K562 treated with DMSO at 1 percent for 12 hours (cell line): ENCODE data around the gene KAZN. TPM values are rescaled to one million over a fixed set of nuclear protein-coding genes. Genes with fewer than 3 reads are reported as not detected.

ENCODE experiments used
- total RNA-seq: library from RNA; unstranded; fragments of 300-600 nt; gene quantifications from 2 replicates; pipeline ENCODE4 v1.2.3, GENCODE V29; 2022; ENCODE audit not compliant: insufficient read depth

The KAZN gene
- 5.4 and 14.2 TPM in 2 replicates for total RNA-seq

GRCh38 chr1:14598498-14599182, at the start of gene KAZN:
Gene KAZN (plus strand): TSS chr1:14598685.

GRCh38 chr1:15153184-15153841, 554.8 kb downstream of the KAZN start, which contains the start of gene TMEM51:
Gene TMEM51 (plus strand): TSS chr1:15153747. CDS start chr1:15215088, 61,341 bp downstream.

